Body of pancreas (tissue), 4 donors: Measurements from ENCODE around the gene LRFN3. TPM values are rescaled to one million over a fixed set of nuclear protein-coding genes. Genes with fewer than 3 reads are reported as not detected.

Experiments
- ATAC-seq: fragments of 150-250 bp; one replicate; pipeline ENCODE4 v1.9.1; 2016
- DNase-seq, 4 donors: peaks; one replicate each; pipeline ENCODE4 v3.0.0-alpha.2; 2019
- H3K27ac ChIP-seq, 4 donors: fragments of 200-600 bp; sonication (generic); 1 replicate in 3 of 4; 2 replicates in 1 of 4; pipeline versions ENCODE4 v1.5.1 to v1.6.1; 2016 to 2019; ENCODE audit warnings: mild to moderate bottlenecking in 1 of 4, mixed read lengths in 1 of 4, moderate library complexity in 1 of 4
- H3K27me3 ChIP-seq, 2 donors: fragments of 200-600 bp; sonication (generic); one replicate each; pipeline ENCODE4 v1.6.0; 2016; ENCODE audit warnings: mild to moderate bottlenecking in 1 of 2
- H3K36me3 ChIP-seq, 2 donors: fragments of 200-600 bp; sonication (generic); replicated peaks in 1 of 2; 2 replicates each; pipeline ENCODE4 v1.5.1; 2016; ENCODE audit warnings: low read depth in 2 of 2; ENCODE audit not compliant: insufficient read depth in 1 of 2
- H3K4me1 ChIP-seq: fragments of 200-600 bp; sonication (generic); one replicate; pipeline ENCODE4 v1.6.0; 2016
- H3K4me3 ChIP-seq, 2 donors: fragments of 200-600 bp; sonication (generic); 1 replicate in 1 of 2; 2 replicates in 1 of 2; pipeline ENCODE4 v1.5.1; 2016 to 2019
- H3K9me3 ChIP-seq, 3 donors: fragments of 200-600 bp; sonication (generic); 1 replicate in 2 of 3; 2 replicates in 1 of 3; pipeline ENCODE4 v1.5.1; 2016
- POLR2A ChIP-seq, 3 donors: fragments of 450-650 bp; IDR thresholded peaks; one replicate each; pipeline ENCODE4 v1.6.1; 2016; ENCODE audit warnings: antibody characterized with exemption in 3 of 3, mild to moderate bottlenecking in 2 of 3
- WGBS, 2 donors: methylation state at CpG; one replicate each; pipeline ENCODE4 v1.1.5; 2017; 5-methylcytosine and 5-hydroxymethylcytosine counted together
- intact Hi-C: fragments of 100-400 bp; cut with DNase I; formaldehyde crosslinking; loops from one replicate; pipeline ENCODE4 v1.15.1; 2023
- total RNA-seq, 2 donors: library from RNA; depleted of rRNA; stranded (reverse); fragments of >200 nt; gene quantifications; one replicate each; pipeline ENCODE4 v1.1.0, GENCODE V29; 2016
- TF ChIP-seq, protein P1 (sequence below), 7 experiments: fragments of 450-650 bp in 4 of 7; fragments of 200-600 bp in 3 of 7; sonication (generic) in 3 of 7; IDR thresholded peaks; one replicate each; pipeline ENCODE4 v1.5.1; 2016 to 2019; ENCODE audit warnings: antibody characterized with exemption in 7 of 7

Gene LRFN3
- total RNA-seq, 2 donors from 2014 or later: 13.2 to 14.5 TPM

DNA sequence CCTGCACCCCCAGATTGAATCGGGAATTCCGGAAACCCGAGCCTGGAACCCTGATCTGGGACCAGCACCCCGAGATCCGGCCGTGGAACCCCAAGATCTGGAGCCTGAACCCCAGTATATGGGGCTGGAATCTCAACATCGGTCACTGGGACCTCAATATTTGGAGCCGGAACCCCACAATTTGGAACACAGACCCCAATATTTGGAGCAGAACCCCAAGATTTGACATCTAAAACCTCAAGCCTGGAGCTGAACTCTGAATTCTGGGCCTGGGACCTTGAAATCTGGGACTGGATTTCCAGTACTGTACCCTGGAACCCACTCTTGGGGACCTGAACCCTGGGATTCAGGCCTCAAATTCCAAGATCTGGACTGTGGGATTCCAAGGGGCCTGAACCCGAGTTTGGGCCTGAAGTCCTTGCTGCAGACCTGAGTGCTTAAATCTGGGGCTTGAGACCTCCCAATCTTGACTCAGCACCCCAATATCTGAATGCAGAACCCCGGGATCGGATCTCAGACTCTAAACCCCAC, 629 bp downstream of the LRFN3 start:
- intact Hi-C loops: no loop called here
- 5 to 43% methylated on average over 4 to 10 of the region's 11 CpGs for WGBS, 2 donors
- no peak for DNase-seq
- peaks cover 35% of the 10 kb centered on the region for H3K4me1 ChIP-seq
- H3K27me3 ChIP-seq: no peaks in the 10 kb centered on the region
- peak overlapping the region; percentile 43 to 49 for H3K4me3 ChIP-seq
- no peaks in the 10 kb centered on the region for H3K9me3 ChIP-seq
- no peaks in the 10 kb centered on the region for H3K36me3 ChIP-seq
- no peak for ATAC-seq
- TF ChIP-seq POLR2A (IDR thresholded peaks at IDR 0.05): no peak
- H3K27ac ChIP-seq: peak overlapping the region in 3 of 4 donors; percentile 67 to 72 (median 69)

- Histone ChIP-seq H3K4me1 (peaks cover 35% of the 10 kb centered on the region), H3K9me3 (no peaks in the 10 kb centered on the region), H3K27me3 (no peaks in the 10 kb centered on the region), H3K4me3 (peak overlapping the region in 1 of 2 donors; percentile 43), H3K36me3 (no peaks in the 10 kb centered on the region), H3K27ac (peak overlapping the region in 3 of 4 donors; percentile 36 to 69 (median 67))
- intact Hi-C loops: no loop called here
- ATAC-seq (no peak), DNase-seq (peak in 1 of 4 donors; percentile 16)
- TF ChIP-seq, protein P1, sequence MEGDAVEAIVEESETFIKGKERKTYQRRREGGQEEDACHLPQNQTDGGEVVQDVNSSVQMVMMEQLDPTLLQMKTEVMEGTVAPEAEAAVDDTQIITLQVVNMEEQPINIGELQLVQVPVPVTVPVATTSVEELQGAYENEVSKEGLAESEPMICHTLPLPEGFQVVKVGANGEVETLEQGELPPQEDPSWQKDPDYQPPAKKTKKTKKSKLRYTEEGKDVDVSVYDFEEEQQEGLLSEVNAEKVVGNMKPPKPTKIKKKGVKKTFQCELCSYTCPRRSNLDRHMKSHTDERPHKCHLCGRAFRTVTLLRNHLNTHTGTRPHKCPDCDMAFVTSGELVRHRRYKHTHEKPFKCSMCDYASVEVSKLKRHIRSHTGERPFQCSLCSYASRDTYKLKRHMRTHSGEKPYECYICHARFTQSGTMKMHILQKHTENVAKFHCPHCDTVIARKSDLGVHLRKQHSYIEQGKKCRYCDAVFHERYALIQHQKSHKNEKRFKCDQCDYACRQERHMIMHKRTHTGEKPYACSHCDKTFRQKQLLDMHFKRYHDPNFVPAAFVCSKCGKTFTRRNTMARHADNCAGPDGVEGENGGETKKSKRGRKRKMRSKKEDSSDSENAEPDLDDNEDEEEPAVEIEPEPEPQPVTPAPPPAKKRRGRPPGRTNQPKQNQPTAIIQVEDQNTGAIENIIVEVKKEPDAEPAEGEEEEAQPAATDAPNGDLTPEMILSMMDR (IDR thresholded peaks at IDR 0.05): no peak
- TF ChIP-seq POLR2A (IDR thresholded peaks at IDR 0.05): no peak
- 24 to 38% methylated on average over 11 to 14 of the region's 14 CpGs for WGBS, 2 donors
Measured at GRCh38 chr19:35937345-35938281, 1.4 kb downstream of the LRFN3 start.

DNA sequence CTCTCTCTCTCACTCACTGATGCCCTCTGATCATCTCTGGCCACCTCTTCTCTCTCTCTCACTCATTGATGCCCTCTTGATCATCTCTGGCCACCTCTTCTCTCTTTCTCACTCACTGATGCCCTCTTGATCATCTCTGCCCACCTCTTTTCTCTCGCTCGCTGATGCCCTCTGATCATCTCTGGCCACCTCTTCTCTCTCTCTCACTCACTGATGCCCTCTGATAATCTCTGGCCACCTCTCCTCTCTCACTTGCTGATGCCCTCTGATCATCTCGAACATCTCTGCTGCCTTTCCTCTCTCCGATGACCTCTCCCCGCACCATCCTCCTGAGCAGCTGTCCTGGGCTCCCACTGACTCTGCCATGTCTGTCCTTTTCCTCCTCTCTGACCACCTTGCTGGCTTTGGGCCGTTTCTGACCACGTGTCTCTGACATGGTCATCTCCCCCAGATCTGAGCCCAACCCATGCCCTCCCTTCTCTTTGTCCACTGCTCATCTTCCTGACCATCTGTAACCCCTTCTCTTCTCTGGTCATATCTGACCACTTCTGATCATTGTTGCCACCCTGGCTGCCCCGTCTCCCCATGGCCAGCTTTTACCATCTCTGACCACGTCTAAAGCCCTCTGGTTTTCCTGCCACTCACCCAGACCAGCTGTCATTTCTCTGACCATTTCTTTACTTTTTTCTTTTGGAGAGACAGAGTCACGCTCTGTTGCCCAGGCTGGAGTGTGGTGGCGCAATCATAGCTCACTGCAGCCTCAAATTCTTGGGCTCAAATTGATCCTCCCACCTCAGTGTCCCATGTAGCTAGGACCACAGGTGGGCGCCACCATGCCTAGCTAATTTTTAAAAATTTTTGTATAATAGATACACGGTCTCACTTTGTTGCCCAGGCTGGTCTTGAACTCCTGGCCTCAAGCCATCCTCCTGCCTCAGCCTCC, 2.4 kb downstream of the LRFN3 start:
- H3K27ac ChIP-seq: no peak overlapping the region
- H3K4me1 ChIP-seq: peaks cover 35% of the 10 kb centered on the region
- TF ChIP-seq, protein P1 (IDR thresholded peaks at IDR 0.05): no peak
- no peak for TF ChIP-seq POLR2A (IDR thresholded peaks at IDR 0.05)
- H3K9me3 ChIP-seq: no peaks in the 10 kb centered on the region
- no peak overlapping the region for H3K4me3 ChIP-seq
- intact Hi-C loops: no loop called here
- WGBS, 2 donors: 73 to 81% methylated on average over 13 of the region's 13 CpGs
- ATAC-seq (no peak), DNase-seq (no peak)
- no peaks in the 10 kb centered on the region for H3K27me3 ChIP-seq
- H3K36me3 ChIP-seq: no peaks in the 10 kb centered on the region

DNA sequence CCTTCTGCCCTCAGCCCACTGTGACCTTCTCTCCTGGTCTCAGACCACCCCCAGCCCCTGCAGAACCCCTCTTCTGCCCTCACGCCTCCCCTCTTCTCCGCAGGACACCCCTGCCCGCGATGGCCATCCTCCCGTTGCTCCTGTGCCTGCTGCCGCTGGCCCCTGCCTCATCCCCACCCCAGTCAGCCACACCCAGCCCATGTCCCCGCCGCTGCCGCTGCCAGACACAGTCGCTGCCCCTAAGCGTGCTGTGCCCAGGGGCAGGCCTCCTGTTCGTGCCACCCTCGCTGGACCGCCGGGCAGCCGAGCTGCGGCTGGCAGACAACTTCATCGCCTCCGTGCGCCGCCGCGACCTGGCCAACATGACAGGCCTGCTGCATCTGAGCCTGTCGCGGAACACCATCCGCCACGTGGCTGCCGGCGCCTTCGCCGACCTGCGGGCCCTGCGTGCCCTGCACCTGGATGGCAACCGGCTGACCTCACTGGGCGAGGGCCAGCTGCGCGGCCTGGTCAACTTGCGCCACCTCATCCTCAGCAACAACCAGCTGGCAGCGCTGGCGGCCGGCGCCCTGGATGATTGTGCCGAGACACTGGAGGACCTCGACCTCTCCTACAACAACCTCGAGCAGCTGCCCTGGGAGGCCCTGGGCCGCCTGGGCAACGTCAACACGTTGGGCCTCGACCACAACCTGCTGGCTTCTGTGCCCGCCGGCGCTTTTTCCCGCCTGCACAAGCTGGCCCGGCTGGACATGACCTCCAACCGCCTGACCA, 3.3 kb downstream of the LRFN3 start:
- 92 to 93% methylated on average over 23 to 40 of the region's 55 CpGs for WGBS, 2 donors
- peak in 1 of 4 donors; percentile 13 for DNase-seq

More for the DNA sequence above, 3.3 kb downstream of the LRFN3 start:
- no peak for ATAC-seq
- H3K4me3 ChIP-seq: no peak overlapping the region
- intact Hi-C loops: no loop called here
- peaks cover 35% of the 10 kb centered on the region for H3K4me1 ChIP-seq
- H3K9me3 ChIP-seq: no peaks in the 10 kb centered on the region
- TF ChIP-seq POLR2A (IDR thresholded peaks at IDR 0.05): no peak
- TF ChIP-seq, protein P1 (IDR thresholded peaks at IDR 0.05): no peak
- H3K27me3 ChIP-seq: no peaks in the 10 kb centered on the region
- no peak overlapping the region for H3K27ac ChIP-seq
- no peaks in the 10 kb centered on the region for H3K36me3 ChIP-seq
